Thoracic aorta (tissue), 2 donors: Measurements from ENCODE around the gene RARG. TPM values are rescaled to one million over a fixed set of nuclear protein-coding genes. Genes with fewer than 3 reads are reported as not detected.

Experiments used
- ATAC-seq: fragments of 150-250 bp; one replicate; pipeline ENCODE4 v1.8.0; 2017; ENCODE audit warnings: low read depth; ENCODE audit not compliant: insufficient number of reproducible peaks, low FRiP score
- DNase-seq: peaks from one replicate; pipeline ENCODE4 v3.0.0-alpha.2; 2020; ENCODE audit warnings: low spot score
- H3K27ac ChIP-seq, 2 donors: fragments of 200-600 bp; sonication (generic); 1 replicate in 1 of 2; 2 replicates in 1 of 2; pipeline ENCODE4 v1.5.1; 2016; ENCODE audit warnings: mild to moderate bottlenecking in 2 of 2, moderate library complexity in 2 of 2
- H3K27me3 ChIP-seq: fragments of 200-600 bp; sonication (generic); replicated peaks from 2 replicates; pipeline ENCODE4 v1.6.0; 2016; ENCODE audit warnings: mild to moderate bottlenecking; ENCODE audit not compliant: insufficient read depth
- H3K36me3 ChIP-seq: fragments of 200-600 bp; sonication (generic); one replicate; pipeline ENCODE4 v1.5.1; 2016
- H3K4me1 ChIP-seq, 2 donors: fragments of 200-600 bp; sonication (generic); 1 replicate in 1 of 2; 2 replicates in 1 of 2; pipeline versions ENCODE4 v1.5.1 to v1.6.0; 2016; ENCODE audit warnings: low read depth in 2 of 2, mild to moderate bottlenecking in 1 of 2; ENCODE audit not compliant: control insufficient read depth in 1 of 2
- H3K4me3 ChIP-seq: fragments of 200-600 bp; sonication (generic); 2 replicates; pipeline ENCODE4 v1.5.1; 2016; ENCODE audit warnings: mild to moderate bottlenecking
- H3K9me3 ChIP-seq: fragments of 200-600 bp; sonication (generic); 2 replicates; pipeline ENCODE4 v1.5.1; 2016
- total RNA-seq, 2 donors: library from RNA; depleted of rRNA; stranded (reverse); fragments of >200 nt; gene quantifications; one replicate each; pipeline versions ENCODE4 v1.1.0 to v1.2.3, GENCODE V29; 2016
- TF ChIP-seq, protein P1 (sequence below): fragments of 200-600 bp; sonication (generic); IDR thresholded peaks from one replicate; pipeline ENCODE4 v1.5.1; 2019; ENCODE audit warnings: antibody characterized with exemption

Gene RARG
- total RNA-seq, 2 donors from 2014 or later, result 25.7 to 37.5 TPM

GRCh38 chr12:53214687-53215455, 17.1 kb downstream of the RARG start:
- Histone ChIP-seq H3K4me1 (peaks cover 16 to 40% of the 10 kb centered on the region in 2 donors), H3K36me3 (peaks cover 47% of the 10 kb centered on the region), H3K4me3 (no peak overlapping the region), H3K9me3 (no peaks in the 10 kb centered on the region), H3K27me3 (no peaks in the 10 kb centered on the region), H3K27ac (peak overlapping the region in 1 of 2 donors; percentile 6)
- TF ChIP-seq, protein P1, sequence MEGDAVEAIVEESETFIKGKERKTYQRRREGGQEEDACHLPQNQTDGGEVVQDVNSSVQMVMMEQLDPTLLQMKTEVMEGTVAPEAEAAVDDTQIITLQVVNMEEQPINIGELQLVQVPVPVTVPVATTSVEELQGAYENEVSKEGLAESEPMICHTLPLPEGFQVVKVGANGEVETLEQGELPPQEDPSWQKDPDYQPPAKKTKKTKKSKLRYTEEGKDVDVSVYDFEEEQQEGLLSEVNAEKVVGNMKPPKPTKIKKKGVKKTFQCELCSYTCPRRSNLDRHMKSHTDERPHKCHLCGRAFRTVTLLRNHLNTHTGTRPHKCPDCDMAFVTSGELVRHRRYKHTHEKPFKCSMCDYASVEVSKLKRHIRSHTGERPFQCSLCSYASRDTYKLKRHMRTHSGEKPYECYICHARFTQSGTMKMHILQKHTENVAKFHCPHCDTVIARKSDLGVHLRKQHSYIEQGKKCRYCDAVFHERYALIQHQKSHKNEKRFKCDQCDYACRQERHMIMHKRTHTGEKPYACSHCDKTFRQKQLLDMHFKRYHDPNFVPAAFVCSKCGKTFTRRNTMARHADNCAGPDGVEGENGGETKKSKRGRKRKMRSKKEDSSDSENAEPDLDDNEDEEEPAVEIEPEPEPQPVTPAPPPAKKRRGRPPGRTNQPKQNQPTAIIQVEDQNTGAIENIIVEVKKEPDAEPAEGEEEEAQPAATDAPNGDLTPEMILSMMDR, result no peak
- ATAC-seq (no peak), DNase-seq (no peak)

DNA sequence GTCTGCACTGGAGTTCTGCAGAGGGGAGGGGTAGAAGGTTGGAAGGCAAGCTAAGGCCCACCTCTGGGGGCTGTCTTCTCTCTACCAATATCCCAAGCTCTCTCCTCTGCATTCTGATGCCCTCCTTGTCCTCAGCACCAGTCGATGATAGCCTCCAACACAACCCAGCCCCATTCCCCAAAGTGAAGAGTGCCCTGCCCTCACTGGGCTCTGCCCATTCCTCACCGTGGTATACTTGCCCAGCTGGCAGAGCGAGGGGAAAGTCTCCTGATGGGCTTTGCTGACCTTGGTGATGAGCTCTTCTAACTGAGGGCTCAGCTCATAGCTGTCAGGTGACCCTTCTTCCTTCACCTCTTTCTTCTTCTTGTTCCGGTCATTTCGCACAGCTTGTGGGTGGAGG, 17.8 kb downstream of the RARG start:
- Histone ChIP-seq H3K27ac (no peak overlapping the region), H3K36me3 (peaks cover 47% of the 10 kb centered on the region), H3K9me3 (no peaks in the 10 kb centered on the region), H3K4me1 (peaks cover 16 to 40% of the 10 kb centered on the region in 2 donors), H3K4me3 (no peak overlapping the region), H3K27me3 (no peaks in the 10 kb centered on the region)
- DNase-seq (no peak), ATAC-seq (no peak)
- TF ChIP-seq, protein P1, result no peak

GRCh38 chr12:53213348-53213747, 18.7 kb downstream of the RARG start:
- Histone ChIP-seq H3K36me3 (peaks cover 47% of the 10 kb centered on the region), H3K4me1 (peaks cover 19 to 46% of the 10 kb centered on the region in 2 donors)
- no peak for DNase-seq

DNA sequence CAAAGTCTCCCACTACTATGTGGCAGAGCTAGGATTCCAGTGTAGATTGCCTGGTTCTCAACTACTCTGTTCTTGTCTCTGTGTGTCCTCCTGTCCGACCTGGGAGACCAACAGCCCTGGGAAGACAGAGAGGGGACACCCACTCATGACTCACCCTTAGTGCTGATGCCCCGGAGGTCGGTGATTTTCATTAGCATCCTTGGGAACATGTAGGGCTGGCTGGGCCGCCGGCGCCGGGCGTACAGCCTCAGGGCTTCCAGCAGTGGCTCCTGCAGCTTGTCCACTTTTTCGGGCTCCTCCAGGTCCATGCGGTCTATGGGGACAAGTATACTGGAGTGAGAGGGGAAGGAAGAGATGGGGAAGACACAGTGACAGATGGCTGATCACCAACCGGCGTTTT, 19.1 kb downstream of the RARG start:
- ATAC-seq, result no peak
- Histone ChIP-seq H3K9me3 (no peaks in the 10 kb centered on the region), H3K36me3 (peaks cover 47% of the 10 kb centered on the region), H3K4me1 (peaks cover 15 to 44% of the 10 kb centered on the region in 2 donors), H3K27me3 (no peaks in the 10 kb centered on the region), H3K27ac (no peak overlapping the region), H3K4me3 (no peak overlapping the region)
- TF ChIP-seq, protein P1, result no peak
- DNase-seq, result no peak

More at GRCh38 chr12:53213348-53213747, 18.7 kb downstream of the RARG start:
- Histone ChIP-seq H3K27ac (no peak overlapping the region), H3K4me3 (no peak overlapping the region), H3K9me3 (no peaks in the 10 kb centered on the region), H3K27me3 (no peaks in the 10 kb centered on the region)
- TF ChIP-seq, protein P1, result peak; percentile 95
- ATAC-seq, result no peak

- Histone ChIP-seq H3K4me1 (peaks cover 3 to 32% of the 10 kb centered on the region in 2 donors), H3K9me3 (no peaks in the 10 kb centered on the region), H3K27me3 (no peaks in the 10 kb centered on the region), H3K27ac (no peak overlapping the region), H3K4me3 (no peak overlapping the region), H3K36me3 (peaks cover 47% of the 10 kb centered on the region)
- TF ChIP-seq, protein P1, result no peak
- ATAC-seq, result no peak
- DNase-seq, result no peak
These were observed 20.3 kb downstream of the RARG start for GRCh38 chr12:53211476-53212381.
